ENCODE measurements around the gene CBY1.

Gene CBY1

DNA sequence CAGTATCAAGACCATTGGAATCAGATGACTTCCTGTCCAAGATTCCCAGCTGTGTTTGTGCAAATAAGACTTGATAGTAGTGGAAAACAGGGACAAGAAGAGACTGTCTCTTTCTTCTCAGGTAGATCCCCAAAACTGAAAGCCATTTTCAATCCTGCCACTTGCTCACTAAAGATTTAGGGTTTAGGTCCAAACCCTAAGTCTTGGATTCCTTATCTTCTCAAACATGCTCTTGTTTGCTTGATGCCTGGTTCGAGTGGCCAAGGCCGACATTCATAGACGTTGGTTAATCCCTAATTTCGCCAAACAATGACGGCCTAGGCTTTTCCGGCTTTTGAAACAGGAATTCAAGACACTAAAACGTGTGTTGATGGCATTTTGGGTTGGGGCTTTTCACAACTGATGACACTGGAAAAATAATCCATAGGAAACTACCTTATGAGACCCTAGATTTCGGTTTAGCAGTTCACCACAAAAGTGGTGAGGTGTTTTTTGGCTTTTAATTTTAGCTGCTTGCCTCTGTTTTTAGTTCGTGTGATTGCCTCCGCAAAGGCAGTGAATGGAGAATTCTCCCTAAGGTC, 48.3 kb downstream of the CBY1 start:
- DNase-seq = no peak

DNA sequence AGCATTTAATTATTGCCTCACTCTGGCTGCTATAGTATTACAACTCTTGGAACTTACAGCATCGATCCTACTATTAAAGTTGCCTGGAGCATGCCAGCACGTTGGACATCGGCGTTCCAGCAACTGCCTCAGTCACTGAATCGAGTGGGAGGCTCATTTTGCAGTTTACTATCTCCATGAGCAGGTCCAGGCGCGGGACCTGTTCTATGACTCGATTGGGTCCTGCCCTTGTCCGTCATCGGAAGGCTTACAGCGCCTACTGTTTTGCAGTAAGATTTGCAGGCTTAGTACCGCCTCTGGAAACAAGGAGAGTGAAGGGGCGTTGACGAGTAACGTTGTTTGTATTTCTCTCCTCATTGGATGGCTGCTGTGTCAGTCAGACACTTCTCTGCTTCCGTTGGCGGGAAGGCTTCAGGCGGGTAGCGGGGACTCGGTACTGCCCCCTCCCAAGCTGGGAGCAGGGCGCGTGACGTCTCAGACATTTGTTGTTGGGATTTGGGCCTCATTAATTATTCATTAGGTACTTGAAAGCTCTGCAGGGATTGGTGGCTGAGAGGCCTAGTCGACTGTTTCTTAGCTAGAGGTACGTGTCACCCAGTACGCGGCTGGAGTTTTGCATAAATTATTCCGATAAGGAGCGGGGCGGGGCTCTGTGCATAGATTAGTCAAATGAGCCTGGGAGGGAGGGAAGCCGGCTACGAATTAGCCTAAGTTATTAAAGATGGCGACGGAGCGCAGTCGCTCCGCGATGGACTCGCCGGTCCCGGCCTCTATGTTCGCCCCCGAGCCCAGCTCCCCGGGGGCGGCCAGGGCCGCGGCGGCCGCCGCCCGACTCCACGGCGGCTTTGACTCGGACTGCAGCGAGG, 49.0 kb downstream of the CBY1 start, which contains the start of gene GTPBP1:
Gene GTPBP1, plus strand, starts transcription at position 710 of the 866 bp plus-strand sequence. Its CDS starts 12 bp downstream, at position 722.
- peak; percentile 98 for DNase-seq

GRCh38 chr22:38706101-38706900, 49.9 kb downstream of the CBY1 start:
- DNase-seq = no peak

DNA sequence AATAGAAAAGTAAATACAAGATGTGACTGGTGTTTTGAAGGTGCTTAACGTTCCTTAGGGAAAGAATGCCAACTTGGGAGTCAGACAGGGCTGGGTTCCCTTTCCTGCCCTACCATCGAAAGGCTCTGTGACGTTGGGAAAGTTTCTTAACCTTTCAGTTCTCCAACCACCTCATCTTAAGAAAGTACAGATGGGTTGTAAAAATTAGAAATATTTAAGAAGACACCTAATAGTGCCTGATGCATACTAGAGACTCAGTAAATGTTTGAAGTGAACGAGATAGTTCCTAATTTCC, 50.4 kb downstream of the CBY1 start:
- no peak for DNase-seq

DNA sequence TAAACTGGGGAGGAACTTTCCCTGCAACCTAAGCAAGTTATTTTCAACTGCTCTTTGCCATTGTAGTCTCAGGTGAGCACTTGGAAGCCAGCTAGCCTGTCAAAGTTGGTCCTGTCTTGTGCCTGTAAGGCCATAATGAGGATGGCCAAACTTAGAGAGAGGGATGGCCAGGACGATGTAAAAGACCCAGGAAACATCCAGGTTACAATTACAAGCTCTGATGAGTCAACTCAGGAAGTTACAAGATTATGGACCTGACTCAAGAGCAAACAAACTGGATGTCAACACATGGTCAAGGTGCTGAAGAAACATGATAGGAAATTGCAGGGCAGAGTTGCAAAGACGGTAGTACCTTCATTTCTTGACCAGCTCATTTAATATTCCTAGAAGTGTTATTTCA, 50.9 kb downstream of the CBY1 start:
- no peak for DNase-seq

- DNase-seq = no peak
These were observed 51.5 kb downstream of the CBY1 start for GRCh38 chr22:38707984-38708383.

- DNase-seq = no peak
These were observed 52.9 kb downstream of the CBY1 start for GRCh38 chr22:38709306-38709705.

- DNase-seq = no peak
These were observed 53.9 kb downstream of the CBY1 start for GRCh38 chr22:38710351-38710750.

DNA sequence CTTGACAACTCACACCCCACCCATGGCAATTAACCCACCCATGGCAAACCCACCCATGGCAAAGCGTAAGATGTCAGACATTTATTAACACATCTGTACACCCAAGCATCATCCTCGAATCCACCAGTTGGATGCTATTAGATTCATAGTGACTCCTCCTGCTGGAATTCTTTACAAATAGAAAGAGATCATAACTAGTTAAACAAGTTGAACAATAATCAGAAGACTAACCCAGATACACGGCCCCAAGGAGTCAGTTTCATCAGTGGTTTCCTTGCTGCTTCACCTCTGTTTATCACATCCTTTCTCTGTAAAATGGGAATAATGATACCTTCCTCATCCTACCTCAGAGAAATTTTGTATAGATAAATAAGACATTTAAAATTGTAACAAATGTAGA, 54.4 kb downstream of the CBY1 start:
- no peak for DNase-seq

GRCh38 chr22:38712486-38713207, 56.2 kb downstream of the CBY1 start:
- DNase-seq = no peak

DNA sequence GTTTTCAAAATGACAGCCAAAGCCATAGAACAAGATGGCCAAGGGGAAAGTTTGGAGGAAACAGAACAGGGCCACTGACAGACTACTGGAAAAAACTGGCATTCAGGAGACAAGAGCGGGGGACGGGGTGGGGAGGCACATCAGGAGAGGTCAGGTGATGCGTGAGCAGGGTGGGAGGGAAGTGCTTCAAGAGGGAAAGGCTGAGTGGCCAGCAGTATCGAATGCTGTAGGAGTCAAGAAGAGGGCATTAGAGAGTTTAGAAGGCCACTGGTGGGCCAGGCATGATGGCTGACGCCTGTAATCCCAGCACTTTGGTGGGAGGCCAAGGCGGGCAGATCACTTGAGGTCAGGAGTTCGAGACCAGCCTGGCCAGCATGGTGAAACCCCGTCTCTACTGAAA, 57.5 kb downstream of the CBY1 start:
- DNase-seq = no peak

DNA sequence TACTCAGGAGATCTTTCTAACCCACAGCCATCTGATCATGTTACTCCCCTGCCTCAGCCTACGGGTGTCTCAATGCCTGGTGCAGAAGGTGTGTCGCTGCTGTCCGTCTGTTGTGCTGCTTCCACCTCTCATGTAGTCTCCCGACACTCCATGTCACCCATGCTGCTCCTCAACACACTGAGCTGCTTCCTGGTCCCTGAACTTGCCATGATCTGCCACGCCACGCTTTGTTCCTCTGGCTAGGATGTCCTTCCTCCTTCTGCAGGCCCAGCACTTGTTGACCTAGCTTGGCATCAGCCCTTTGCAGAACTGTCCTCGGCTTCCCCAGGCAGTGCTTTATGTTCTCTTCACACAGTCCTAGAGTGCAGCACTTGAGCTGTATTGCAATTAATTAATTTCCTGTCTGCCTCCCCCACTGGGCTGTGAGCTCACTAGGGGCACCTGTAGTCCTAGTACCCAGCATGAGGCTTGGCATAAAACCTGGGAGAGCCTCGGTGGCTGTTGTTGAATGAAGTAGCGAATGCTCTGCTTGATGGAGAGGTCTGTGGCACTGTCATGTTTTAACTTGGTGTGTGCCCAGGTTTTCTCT, 58.8 kb downstream of the CBY1 start:
- no peak for DNase-seq

GRCh38 chr22:38715852-38716251, 59.4 kb downstream of the CBY1 start:
- DNase-seq = no peak

- DNase-seq = no peak
These were observed 59.8 kb downstream of the CBY1 start for GRCh38 chr22:38716271-38716670.

DNA sequence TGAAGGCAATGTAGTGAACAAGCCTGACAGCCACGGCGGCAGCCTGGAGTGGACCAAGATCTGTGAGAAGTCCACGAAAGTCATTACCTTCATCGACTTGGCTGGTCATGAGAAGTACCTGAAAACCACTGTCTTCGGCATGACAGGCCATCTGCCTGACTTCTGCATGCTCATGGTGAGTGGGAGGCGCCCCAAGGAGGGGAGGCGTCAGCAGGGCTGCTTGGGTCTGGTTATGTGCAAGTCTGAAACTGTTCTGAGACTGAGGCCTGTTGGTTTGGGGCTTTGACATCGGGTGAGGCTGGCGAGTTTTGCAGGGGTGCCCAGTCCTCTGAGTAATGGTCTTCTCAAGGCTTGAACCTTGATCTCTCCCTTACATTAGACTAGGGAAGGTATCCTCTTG, 60.4 kb downstream of the CBY1 start:
- no peak for DNase-seq

- no peak for DNase-seq
These were observed 60.8 kb downstream of the CBY1 start for GRCh38 chr22:38717244-38717643.

DNA sequence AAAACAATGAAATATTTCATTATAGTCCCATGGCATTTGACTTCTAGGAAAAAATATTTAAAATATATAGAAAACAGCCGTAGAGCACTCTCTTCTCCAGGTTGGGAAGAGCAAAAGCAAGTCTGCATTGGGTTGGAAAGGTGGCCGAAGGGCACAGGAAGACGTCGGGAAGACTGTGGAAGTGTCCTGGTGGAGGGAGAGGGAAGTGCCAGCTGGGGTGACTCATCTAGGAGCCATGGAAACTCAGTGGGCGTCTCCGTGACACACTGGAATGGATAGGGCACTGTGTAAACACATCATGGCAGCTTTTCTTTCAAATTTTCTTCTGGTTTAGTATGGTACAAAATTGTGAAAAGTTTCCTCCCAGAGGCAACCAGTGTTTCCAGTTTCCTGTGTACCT, 62.0 kb downstream of the CBY1 start:
- DNase-seq = no peak

DNA sequence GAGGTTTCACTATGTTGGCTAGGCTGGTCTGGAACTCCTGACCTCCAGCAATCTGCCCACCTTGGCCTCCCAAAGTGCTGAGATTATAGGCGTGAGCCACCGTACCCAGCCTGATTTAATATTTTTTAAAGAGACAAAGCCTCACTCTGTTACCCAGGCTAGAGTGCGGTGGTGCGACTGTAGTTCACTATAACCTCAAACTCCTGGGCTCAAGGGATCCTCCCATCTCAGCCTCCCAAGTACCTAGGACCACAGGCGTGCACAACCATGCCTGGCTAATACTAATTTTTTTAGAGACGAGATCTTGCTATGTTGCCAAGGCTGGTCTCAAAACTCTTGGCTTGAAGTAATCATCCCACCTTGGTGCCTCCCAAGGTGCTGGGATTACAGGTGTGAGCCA, 62.8 kb downstream of the CBY1 start:
- no peak for DNase-seq

- no peak for DNase-seq
These were observed 63.9 kb downstream of the CBY1 start for GRCh38 chr22:38720350-38720749.

- DNase-seq = no peak
These were observed 65.1 kb downstream of the CBY1 start for GRCh38 chr22:38721551-38721950.
